ENCODE results near the gene NFE2. TPM values are rescaled to one million over a fixed set of nuclear protein-coding genes. Genes with fewer than 3 reads are reported as not detected.

The NFE2 gene
- total RNA-seq, 1 donor: 1.4 TPM

DNA sequence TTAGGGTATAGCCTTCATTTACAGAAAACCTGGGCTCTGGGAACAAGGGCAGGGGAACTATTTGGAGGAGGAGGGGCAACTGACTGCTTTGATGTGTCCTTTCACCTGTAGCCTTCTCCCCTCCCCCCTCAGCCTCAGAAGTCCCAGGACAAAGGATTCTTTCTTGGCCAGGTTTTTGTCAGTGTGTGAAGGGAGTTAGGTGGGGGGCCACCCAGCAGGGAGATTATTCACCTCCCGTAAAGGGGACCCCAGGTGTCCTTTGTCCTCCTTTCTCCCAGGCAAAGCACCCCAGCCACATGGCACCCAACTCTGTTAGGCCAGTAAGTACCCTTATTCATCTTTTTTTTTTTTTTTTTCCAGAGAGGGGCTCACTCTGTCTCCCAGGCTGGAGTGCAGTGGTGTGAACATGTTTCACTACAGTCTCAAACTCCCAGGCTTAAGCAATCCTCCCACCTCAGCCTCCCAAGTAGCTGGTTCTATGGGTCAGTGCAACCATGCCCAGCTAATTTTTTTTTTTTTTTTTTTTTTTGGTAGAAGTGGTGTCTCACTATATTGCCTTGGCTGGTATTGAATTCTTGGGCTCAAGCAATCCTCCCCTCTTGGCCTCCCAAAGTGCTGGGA is 723 bp upstream of the NFE2 start:
- Histone ChIP-seq H2AFZ (ENCODE audit: low read length) (no peak overlapping the region), H3K27me3 (ENCODE audit: insufficient read depth, low read length) (peaks cover 17% of the 10 kb centered on the region)

DNA sequence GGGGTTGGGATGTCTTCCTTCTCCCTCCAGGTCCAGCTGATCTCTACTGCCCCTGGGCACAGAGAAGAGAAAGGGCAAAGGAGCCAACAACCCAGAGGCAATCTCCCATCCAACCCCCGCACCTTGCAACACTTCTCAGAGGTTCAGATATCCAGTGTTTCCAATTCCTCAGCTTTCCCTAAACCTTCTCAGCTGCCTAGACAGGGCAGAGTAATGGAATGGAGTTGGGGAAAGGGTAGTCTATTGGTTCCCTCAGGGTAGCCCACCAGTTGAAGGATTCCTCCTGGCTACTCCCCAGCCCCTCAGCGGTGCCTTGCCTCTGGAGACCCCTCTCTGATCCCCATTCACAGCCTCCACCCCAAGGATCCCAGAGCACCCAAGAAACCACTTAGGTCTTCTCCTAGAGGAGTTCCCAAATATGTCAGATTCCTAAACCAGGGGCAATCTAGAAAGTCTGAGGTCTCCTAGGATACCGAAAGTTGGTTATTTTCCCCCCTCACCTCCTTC is 537 bp downstream of the NFE2 start:
- Histone ChIP-seq H3K4me2 (ENCODE audit: insufficient read depth, low read length) (peak overlapping the region; percentile 81), H3K9me3 (ENCODE audit: low read depth, low read length) (no peaks in the 10 kb centered on the region), H2AFZ (ENCODE audit: low read length) (no peak overlapping the region), H4K20me1 (ENCODE audit: insufficient read depth, low read length) (peaks cover 3% of the 10 kb centered on the region), H3K27ac (ENCODE audit: low read depth, low read length) (no peak overlapping the region), H3K27me3 (ENCODE audit: insufficient read depth, low read length) (peaks cover 17% of the 10 kb centered on the region), H3K79me2 (ENCODE audit: insufficient read depth, low read length) (no peaks in the 10 kb centered on the region), H3K4me1 (ENCODE audit: insufficient read depth, low read length) (peaks cover 29% of the 10 kb centered on the region), H3K36me3 (ENCODE audit: insufficient read depth, low read length) (no peaks in the 10 kb centered on the region), H3K4me3 (ENCODE audit: insufficient read depth, low read length) (peak overlapping the region; percentile 67)
- peak; percentile 78 for DNase-seq (ENCODE audit: insufficient read length, low spot score, missing footprints)
- TF ChIP-seq, protein P1, sequence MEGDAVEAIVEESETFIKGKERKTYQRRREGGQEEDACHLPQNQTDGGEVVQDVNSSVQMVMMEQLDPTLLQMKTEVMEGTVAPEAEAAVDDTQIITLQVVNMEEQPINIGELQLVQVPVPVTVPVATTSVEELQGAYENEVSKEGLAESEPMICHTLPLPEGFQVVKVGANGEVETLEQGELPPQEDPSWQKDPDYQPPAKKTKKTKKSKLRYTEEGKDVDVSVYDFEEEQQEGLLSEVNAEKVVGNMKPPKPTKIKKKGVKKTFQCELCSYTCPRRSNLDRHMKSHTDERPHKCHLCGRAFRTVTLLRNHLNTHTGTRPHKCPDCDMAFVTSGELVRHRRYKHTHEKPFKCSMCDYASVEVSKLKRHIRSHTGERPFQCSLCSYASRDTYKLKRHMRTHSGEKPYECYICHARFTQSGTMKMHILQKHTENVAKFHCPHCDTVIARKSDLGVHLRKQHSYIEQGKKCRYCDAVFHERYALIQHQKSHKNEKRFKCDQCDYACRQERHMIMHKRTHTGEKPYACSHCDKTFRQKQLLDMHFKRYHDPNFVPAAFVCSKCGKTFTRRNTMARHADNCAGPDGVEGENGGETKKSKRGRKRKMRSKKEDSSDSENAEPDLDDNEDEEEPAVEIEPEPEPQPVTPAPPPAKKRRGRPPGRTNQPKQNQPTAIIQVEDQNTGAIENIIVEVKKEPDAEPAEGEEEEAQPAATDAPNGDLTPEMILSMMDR (IDR thresholded peaks at IDR 0.05; ENCODE audit: extremely low read depth, low read depth, low read length): no peak

More for the DNA sequence above, 723 bp upstream of the NFE2 start:
- peak overlapping the region; percentile 81 for H3K4me2 ChIP-seq (ENCODE audit: insufficient read depth, low read length)
- H3K9me3 ChIP-seq (ENCODE audit: low read depth, low read length): no peaks in the 10 kb centered on the region
- peaks cover 29% of the 10 kb centered on the region for H3K4me1 ChIP-seq (ENCODE audit: insufficient read depth, low read length)
- H3K79me2 ChIP-seq (ENCODE audit: insufficient read depth, low read length): no peaks in the 10 kb centered on the region
- no peak overlapping the region for H3K27ac ChIP-seq (ENCODE audit: low read depth, low read length)
- H3K36me3 ChIP-seq (ENCODE audit: insufficient read depth, low read length): no peaks in the 10 kb centered on the region
- TF ChIP-seq, protein P1 (IDR thresholded peaks at IDR 0.05; ENCODE audit: extremely low read depth, low read depth, low read length): no peak
- peaks cover 3% of the 10 kb centered on the region for H4K20me1 ChIP-seq (ENCODE audit: insufficient read depth, low read length)
- peak; percentile 9 for DNase-seq (ENCODE audit: insufficient read length, low spot score, missing footprints)
- no peak overlapping the region for H3K4me3 ChIP-seq (ENCODE audit: insufficient read depth, low read length)

DNA sequence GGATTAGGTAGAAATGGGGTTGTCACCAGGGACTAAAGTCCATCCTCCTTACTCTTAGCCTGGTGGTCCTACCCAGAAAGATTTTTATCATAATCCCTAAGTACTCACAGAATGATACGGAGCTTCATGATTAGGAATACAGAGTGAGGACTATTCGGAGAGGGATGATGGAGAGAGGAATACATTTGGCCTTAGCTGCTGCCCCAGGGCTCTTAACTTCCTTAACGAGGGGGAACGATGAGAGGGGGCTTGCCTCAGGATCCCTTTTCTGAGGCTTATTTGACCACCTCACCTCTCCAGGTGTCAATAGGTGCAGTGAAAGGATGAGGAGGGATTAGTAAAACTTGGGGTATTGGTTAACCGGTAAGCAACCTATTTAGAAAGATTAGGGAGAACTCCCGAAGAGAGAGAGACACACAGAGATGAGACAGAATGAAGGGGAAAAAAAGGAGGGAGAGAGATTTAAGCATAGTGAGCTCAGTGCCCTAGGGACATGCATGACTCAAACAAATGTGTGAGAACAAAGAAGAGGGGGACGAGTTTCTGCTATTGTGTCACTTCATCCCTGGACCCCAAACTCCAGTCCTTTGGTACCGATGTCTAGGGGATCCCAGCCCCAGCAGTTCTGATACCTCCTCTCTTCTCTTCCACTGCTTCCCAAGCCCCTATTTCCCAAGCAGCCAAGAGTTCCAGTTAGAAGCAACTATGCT is 1.1 kb downstream of the NFE2 start:
- Histone ChIP-seq H3K27ac (ENCODE audit: low read depth, low read length) (no peak overlapping the region), H3K9me3 (ENCODE audit: low read depth, low read length) (no peaks in the 10 kb centered on the region), H3K79me2 (ENCODE audit: insufficient read depth, low read length) (no peaks in the 10 kb centered on the region), H4K20me1 (ENCODE audit: insufficient read depth, low read length) (peaks cover 3% of the 10 kb centered on the region), H3K4me1 (ENCODE audit: insufficient read depth, low read length) (peaks cover 27% of the 10 kb centered on the region), H2AFZ (ENCODE audit: low read length) (no peak overlapping the region), H3K4me2 (ENCODE audit: insufficient read depth, low read length) (peak overlapping the region; percentile 81), H3K36me3 (ENCODE audit: insufficient read depth, low read length) (no peaks in the 10 kb centered on the region), H3K27me3 (ENCODE audit: insufficient read depth, low read length) (peaks cover 17% of the 10 kb centered on the region), H3K4me3 (ENCODE audit: insufficient read depth, low read length) (peak overlapping the region; percentile 67)
- TF ChIP-seq, protein P1 (IDR thresholded peaks at IDR 0.05; ENCODE audit: extremely low read depth, low read depth, low read length): no peak
- DNase-seq (ENCODE audit: insufficient read length, low spot score, missing footprints): peak; percentile 92

DNA sequence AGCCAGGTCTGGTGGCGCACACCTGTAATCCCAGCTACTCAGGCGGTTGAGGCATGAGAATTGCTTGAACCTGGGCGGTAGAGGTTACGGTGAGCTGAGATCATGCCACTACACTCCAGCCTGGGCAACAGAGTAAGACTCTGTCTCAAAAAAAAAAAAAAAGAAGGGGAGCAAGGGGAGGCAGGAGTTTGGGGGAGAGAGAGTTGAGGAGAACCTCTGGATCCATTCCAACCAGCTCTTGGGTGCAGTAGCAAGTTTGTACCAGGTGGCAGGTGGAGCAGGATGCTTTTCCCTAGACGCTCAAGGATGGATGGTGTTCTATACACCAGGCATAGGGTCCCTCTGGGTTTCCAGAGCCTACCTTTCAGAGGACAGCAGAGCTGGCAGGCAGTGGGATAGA is 1.9 kb downstream of the NFE2 start:
- Histone ChIP-seq H2AFZ (ENCODE audit: low read length) (no peak overlapping the region), H4K20me1 (ENCODE audit: insufficient read depth, low read length) (peaks cover 3% of the 10 kb centered on the region), H3K9me3 (ENCODE audit: low read depth, low read length) (no peaks in the 10 kb centered on the region), H3K27me3 (ENCODE audit: insufficient read depth, low read length) (peaks cover 17% of the 10 kb centered on the region), H3K4me3 (ENCODE audit: insufficient read depth, low read length) (no peak overlapping the region), H3K79me2 (ENCODE audit: insufficient read depth, low read length) (no peaks in the 10 kb centered on the region), H3K27ac (ENCODE audit: low read depth, low read length) (no peak overlapping the region), H3K4me2 (ENCODE audit: insufficient read depth, low read length) (no peak overlapping the region), H3K36me3 (ENCODE audit: insufficient read depth, low read length) (no peaks in the 10 kb centered on the region), H3K4me1 (ENCODE audit: insufficient read depth, low read length) (peaks cover 20% of the 10 kb centered on the region)
- TF ChIP-seq, protein P1 (IDR thresholded peaks at IDR 0.05; ENCODE audit: extremely low read depth, low read depth, low read length): no peak
- DNase-seq (ENCODE audit: insufficient read length, low spot score, missing footprints): peak; percentile 67

Measured in osteoblast (primary cell).